Mucosa of rectum (tissue), 2 donors: Measurements from ENCODE around the gene PRSS27.
"Not testable (repeated sequence)": the region's sequence is repeated elsewhere in the genome, so short reads cannot be mapped to it uniquely, and the experiment has no call there.

Source experiments
- H3K27ac ChIP-seq, 2 donors: one replicate each; pipeline ENCODE4 v1.7.0; 2013; ENCODE audit warnings: inconsistent platforms in 2 of 2, low read depth in 2 of 2, low read length in 2 of 2
- H3K27me3 ChIP-seq, 2 donors: one replicate each; pipeline ENCODE4 v1.7.0; 2013; ENCODE audit warnings: low read length in 2 of 2; ENCODE audit not compliant: control insufficient read depth in 2 of 2, insufficient read depth in 2 of 2
- H3K36me3 ChIP-seq, 2 donors: one replicate each; pipeline ENCODE4 v1.7.0; 2013; ENCODE audit warnings: low read length in 2 of 2; ENCODE audit not compliant: control insufficient read depth in 2 of 2, insufficient read depth in 2 of 2
- H3K4me1 ChIP-seq, 2 donors: one replicate each; pipeline ENCODE4 v1.7.0; 2013; ENCODE audit warnings: low read length in 2 of 2, mild to moderate bottlenecking in 1 of 2; ENCODE audit not compliant: control insufficient read depth in 2 of 2, insufficient read depth in 2 of 2
- H3K4me3 ChIP-seq, 2 donors: one replicate each; pipeline ENCODE4 v1.7.0; 2013; ENCODE audit warnings: low read length in 2 of 2
- H3K9ac ChIP-seq, 2 donors: one replicate each; pipeline ENCODE4 v1.7.0; 2013; ENCODE audit warnings: low read length in 2 of 2, low read depth in 1 of 2, mild to moderate bottlenecking in 1 of 2
- H3K9me3 ChIP-seq, 2 donors: one replicate each; pipeline ENCODE4 v1.7.0; 2013; ENCODE audit warnings: low read length in 2 of 2; ENCODE audit not compliant: control insufficient read depth in 2 of 2
- donor health status: healthy.
- donor health status: Normal muscosa, but diverticular disease.

The PRSS27 gene

DNA sequence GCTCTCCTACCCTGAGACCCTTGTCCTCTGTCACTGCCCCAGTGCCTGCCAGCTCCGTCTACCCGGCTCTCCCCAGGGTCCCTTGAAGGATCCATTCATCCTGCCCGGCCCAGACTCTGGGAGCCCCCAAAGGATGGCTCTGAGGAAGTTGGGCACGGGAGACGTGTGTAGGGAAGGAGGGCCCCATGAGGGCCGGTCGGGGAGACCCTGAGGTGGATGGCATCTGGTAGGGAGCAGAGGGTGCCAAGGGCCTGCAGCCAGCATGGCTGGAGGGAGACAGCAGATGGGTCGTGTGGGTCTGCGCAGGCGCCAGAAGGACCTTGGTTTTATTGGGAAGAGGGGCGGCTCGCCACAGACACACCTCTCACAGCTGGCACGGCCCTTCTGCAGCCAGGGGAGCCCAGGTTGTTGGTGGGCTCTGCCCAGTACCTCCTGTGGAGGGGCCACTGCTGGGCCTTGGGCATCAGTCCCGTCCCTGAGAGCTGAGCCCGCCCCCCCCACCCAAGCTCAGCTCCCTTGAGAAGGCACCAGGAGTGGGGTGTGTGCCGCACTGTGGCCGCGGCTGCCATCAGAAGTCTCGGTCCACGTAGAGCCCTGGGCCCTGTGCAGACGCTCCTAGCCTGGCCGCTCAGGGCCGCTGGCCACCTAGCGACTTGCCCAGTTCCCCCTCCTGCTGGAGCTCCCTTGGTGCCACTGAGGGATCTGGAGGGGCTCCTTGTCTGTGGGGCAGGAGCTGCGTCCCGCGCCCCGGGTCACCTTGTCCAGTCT lies 21.7 kb downstream of the PRSS27 start:
- Histone ChIP-seq H3K9me3 (no peaks in the 10 kb centered on the region), H3K4me3 (no peak overlapping the region), H3K9ac (no peak overlapping the region), H3K27ac (no peak overlapping the region), H3K4me1 (no peaks in the 10 kb centered on the region), H3K36me3 (peaks cover 45 to 54% of the 10 kb centered on the region in 2 donors), H3K27me3 (no peaks in the 10 kb centered on the region)

DNA sequence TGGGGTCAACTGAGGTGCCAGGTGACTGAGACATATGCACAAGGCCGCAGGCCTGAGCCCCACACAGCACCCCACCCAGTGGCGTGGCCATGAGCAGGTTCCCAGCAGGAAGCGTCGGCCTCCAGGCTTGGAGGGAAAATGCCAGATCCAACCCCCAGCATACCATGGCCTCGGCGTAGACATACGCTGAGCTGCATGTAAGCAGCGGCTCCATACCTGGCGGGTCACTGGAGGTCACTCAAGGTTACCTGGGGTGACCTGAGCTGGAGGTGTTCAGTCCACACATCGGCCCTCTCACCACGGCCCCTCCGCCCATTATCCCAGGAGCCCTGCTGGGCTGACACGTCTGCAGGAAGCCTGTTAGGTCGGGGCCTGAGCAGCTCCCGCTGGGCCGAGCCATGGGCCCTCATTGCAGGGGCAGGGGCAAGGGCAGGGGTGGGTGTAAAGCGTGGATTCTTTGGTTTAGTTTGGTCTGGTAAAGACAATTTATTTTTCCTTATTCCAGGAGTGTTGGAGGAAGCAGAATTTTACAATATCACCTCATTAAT lies 22.5 kb downstream of the PRSS27 start:
- Histone ChIP-seq H3K36me3 (peaks cover 41 to 47% of the 10 kb centered on the region in 2 donors), H3K4me3 (no peak overlapping the region)

DNA sequence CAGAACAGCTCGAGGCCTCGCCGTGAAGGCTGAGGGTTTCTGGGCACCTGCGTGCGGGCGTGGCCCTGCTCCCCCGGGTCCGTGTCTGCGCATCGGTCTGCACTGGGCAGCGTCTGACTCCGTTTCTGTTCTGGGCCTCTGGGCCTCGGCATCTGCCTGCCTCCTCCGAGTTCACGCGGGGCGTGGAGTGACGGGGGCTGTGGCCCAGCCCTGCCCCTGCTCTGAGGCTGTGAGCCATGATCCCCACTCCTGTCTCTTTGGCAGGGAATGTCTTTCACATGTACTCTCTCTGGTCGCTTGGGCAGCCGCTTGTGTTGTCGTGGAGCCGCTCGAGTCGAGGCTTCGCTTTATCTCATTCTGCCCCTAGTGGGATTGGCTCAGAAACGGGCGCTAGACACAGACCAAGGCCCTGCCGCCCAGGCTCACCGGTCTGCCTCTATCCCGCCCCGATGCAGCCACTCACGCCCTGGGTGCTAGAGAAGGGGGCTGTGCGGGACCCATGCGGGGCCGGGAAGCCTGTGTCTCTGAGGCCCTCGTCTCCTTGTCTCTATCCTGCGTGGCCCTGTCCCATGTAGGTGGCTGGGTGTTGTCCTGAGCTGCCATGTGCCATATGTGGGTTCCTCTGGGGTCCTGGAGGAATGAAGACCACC lies 23.3 kb downstream of the PRSS27 start:
- H3K9ac ChIP-seq, H3K27me3 ChIP-seq, H3K27ac ChIP-seq, H3K4me1 ChIP-seq, H3K9me3 ChIP-seq, H3K4me3 ChIP-seq: not testable (repeated sequence)
- peaks cover 40 to 46% of the 10 kb centered on the region in 2 donors for H3K36me3 ChIP-seq

More for the DNA sequence above, 22.5 kb downstream of the PRSS27 start:
- no peaks in the 10 kb centered on the region for H3K9me3 ChIP-seq
- H3K27ac ChIP-seq = no peak overlapping the region
- no peaks in the 10 kb centered on the region for H3K27me3 ChIP-seq
- no peak overlapping the region for H3K9ac ChIP-seq
- no peaks in the 10 kb centered on the region for H3K4me1 ChIP-seq

DNA sequence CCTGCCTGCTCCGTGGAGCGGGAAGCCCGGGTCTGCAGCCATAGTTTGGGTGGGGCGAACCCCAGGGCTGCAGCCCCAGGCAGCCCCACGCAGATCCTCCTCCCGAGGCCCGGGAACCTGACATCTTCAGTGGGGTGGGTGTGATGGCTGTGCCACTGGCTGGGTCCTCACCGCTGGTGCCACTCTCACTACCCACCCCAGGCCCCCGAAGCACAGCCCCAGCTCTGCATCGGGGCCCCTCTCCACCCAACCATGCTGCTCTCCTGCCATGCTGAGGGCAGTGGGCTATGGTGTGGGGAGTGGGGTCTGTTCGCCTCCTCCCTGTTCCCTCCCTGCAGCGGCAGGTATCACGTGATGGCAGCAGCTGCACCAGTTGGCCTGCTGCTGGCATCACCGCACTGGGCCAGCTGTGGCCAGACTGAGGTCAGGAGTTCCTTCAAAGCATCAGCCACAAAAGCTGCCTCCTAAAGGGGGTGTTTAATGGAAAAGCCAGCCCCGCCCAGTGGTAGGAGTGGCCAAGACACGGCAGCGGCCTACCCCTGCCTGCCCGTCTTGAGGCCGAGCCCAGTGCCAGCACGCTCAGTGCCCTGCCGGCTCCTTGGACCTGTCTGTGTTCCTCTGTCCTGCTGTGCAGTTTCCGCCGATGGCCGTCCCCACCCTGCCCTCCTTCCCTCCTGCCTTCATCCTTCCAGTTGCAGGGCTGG lies 26.9 kb downstream of the PRSS27 start:
- peaks cover 0 to 3% of the 10 kb centered on the region in 2 donors for H3K4me1 ChIP-seq
- H3K36me3 ChIP-seq = peaks cover 19 to 25% of the 10 kb centered on the region in 2 donors
- no peak overlapping the region for H3K4me3 ChIP-seq
- H3K27ac ChIP-seq = no peak overlapping the region
- no peaks in the 10 kb centered on the region for H3K9me3 ChIP-seq
- no peak overlapping the region for H3K9ac ChIP-seq
- no peaks in the 10 kb centered on the region for H3K27me3 ChIP-seq

DNA sequence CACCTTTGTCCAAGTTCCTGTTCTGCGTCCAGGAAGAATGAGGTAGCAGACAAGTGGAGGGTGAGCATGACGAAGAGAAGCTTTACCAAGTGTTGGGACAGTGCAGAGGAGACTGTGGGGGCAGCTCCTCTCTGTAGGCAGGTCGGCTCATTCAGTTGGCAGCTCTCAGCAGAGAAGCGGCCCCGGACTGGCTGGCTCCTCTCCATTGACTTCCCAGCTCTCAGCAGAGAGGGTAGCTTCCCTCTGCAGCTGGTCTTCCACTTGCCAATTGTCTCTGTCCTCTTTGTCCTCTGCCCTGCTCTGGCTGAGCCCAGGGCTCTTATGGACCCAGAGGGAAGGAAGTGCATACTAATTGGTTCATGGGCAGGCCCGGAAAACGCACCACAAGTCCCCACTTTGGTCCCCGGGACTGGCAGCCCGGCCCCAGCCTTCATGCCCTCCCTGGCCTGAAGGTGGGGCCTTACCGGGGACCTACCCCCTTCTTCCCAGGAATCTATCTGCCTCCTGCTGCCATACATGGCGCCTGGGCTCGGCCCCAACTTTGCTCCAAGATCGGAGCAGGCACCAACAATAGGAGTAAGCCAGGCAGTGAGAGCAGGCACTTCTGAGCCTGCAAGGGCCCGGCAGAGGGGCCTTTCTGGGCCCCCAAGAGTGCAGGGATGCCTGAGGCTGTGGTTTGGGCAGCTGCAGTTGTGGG lies 27.6 kb downstream of the PRSS27 start:
- no peak overlapping the region for H3K9ac ChIP-seq

DNA sequence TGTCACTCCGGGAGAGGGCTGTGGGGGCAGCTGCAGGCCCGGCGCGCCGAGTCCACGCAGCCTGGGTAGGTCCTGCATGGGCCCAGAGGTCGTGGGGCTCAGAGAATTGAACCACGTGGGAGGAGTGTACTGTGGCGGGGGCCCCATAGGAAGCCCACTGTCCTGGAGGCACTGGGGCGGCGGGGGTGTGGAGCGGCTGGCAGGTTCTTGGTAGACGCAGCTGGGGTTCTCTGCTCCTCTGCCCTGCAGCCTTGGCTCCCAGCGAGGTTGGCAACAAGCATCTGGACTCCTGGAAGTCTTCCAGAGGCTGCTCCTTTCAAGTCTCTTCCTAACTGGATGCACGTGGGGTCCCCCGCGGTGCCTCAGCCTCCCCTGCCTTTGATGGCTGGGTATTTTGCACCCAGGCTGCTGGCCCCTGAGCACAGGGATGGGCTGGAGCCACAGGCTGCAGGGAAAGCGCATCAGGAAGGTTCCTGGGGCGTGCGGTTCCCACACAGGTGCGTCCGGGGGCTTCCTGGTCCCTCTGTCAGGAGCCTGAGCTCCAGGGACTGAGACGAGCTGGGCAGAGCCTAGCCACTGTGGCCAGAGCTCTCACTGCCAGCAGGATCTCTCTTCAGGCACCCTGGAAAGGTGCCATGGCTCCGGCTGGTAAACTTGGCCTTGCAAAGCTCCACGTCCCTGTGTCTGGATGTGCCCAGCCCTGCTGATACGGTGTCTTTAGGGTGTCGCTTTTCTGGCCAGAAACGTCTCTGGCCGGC lies 28.4 kb downstream of the PRSS27 start:
- Histone ChIP-seq H3K9me3 (no peaks in the 10 kb centered on the region), H3K9ac (no peak overlapping the region), H3K36me3 (peaks cover 13% of the 10 kb centered on the region in 2 donors), H3K4me1 (peaks cover 7 to 8% of the 10 kb centered on the region in 2 donors), H3K27ac (no peak overlapping the region), H3K27me3 (no peaks in the 10 kb centered on the region), H3K4me3 (no peak overlapping the region)

More for the DNA sequence above, 27.6 kb downstream of the PRSS27 start:
- Histone ChIP-seq H3K9me3 (no peaks in the 10 kb centered on the region), H3K36me3 (peaks cover 14 to 18% of the 10 kb centered on the region in 2 donors), H3K27me3 (no peaks in the 10 kb centered on the region), H3K4me3 (no peak overlapping the region), H3K4me1 (peaks cover 2 to 6% of the 10 kb centered on the region in 2 donors), H3K27ac (no peak overlapping the region)

DNA sequence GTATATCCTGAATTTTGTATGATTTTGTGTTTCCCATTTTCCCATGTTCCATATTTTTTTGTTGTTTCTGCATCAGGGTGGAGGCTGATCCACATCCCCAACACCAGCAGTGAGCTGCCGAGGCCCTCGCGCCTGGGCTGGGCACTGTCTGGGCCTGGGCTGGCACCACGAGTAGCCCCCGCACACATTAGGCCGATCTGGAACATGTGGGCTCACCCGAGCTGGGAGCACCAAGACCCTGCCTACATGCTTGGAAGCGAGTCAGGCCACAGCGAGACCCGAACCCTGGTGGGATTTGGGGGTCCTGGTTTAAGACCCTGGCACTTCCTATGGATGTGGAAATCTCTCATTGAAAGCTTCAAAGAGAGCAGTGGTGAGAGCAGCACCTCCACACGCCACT lies 29.2 kb downstream of the PRSS27 start:
- peaks cover 7 to 8% of the 10 kb centered on the region in 2 donors for H3K4me1 ChIP-seq
- H3K27ac ChIP-seq = no peak overlapping the region
- no peak overlapping the region for H3K9ac ChIP-seq
- no peaks in the 10 kb centered on the region for H3K9me3 ChIP-seq
- H3K27me3 ChIP-seq = no peaks in the 10 kb centered on the region
- peaks cover 12 to 13% of the 10 kb centered on the region in 2 donors for H3K36me3 ChIP-seq
- no peak overlapping the region for H3K4me3 ChIP-seq

DNA sequence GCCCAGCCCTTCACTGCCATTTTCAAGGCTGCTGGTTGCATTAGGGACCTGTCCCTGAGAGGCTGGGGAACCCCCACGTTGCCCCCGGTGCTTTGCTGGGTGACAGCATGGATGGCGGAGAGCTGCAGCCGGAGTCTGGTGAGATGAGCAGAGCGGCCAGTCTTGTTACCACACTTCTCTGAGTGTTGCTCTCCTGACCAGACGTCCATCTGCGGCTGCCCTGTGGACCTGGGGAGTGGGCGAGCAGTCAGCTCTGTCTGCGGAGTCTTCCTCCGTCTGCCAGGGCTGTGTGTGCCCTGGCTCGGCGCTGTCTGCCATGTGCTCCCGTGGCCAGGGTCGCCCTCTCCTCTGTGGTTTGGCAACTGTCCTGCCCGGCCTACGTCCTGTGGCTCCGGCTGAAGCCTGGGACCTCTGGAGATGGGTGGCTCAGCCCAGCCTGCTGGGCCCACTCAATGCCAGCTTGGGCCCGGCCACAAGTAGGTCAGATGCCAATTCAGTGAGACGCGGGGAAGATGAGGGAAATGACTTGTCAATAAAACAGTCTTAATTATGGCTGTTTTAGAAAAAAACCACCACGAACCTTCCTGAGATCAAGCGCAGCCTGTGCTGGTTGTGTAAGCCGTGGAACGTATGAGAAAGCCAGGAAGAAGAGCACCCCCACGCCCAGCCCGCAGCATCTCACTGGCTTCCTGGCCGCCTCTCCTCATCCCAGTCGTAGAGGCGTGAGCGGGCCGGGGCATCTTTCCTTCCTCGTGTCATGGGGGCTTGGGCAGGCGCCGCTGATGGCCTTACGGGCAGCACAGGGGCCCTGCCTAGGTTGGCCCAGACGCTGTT lies 29.8 kb downstream of the PRSS27 start:
- Histone ChIP-seq H3K27ac (no peak overlapping the region), H3K4me1 (peaks cover 7 to 8% of the 10 kb centered on the region in 2 donors), H3K36me3 (peaks cover 12 to 13% of the 10 kb centered on the region in 2 donors), H3K4me3 (no peak overlapping the region), H3K9me3 (no peaks in the 10 kb centered on the region), H3K27me3 (no peaks in the 10 kb centered on the region), H3K9ac (no peak overlapping the region)

DNA sequence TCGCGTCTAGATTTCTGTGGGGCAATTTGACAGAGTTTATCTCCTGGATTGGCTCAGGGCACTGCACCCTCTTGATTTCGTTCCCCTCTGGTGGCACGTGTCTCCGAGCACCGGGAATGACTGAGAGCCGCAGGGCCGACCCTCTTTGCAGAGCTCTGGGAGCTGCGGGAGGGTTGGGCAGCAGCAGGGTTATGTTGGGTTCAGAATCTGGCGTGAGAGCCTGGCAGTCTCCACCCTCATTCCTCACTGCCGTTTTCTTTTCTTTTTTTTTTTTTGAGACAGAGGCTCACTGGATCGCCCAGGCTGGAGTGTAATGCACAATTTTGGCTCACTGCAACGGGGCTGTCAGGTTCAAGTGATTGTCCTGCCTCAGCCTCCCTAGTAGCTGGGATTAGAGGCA lies 30.6 kb downstream of the PRSS27 start:
- H3K27ac ChIP-seq, H3K4me1 ChIP-seq, H3K27me3 ChIP-seq, H3K9me3 ChIP-seq, H3K4me3 ChIP-seq, H3K9ac ChIP-seq: not testable (repeated sequence)
- peaks cover 12 to 13% of the 10 kb centered on the region in 2 donors for H3K36me3 ChIP-seq
